Ammon's horn (tissue), 1 donor: ENCODE data around the gene ADAMTS7.
"Not testable (repeated sequence)": the region's sequence is repeated elsewhere in the genome, so short reads cannot be mapped to it uniquely, and the experiment has no call there.

Experiments
- DNase-seq: peaks from one replicate; pipeline ENCODE4 v3.0.0-alpha.2; 2016; ENCODE audit warnings: low spot score

Gene ADAMTS7

DNA sequence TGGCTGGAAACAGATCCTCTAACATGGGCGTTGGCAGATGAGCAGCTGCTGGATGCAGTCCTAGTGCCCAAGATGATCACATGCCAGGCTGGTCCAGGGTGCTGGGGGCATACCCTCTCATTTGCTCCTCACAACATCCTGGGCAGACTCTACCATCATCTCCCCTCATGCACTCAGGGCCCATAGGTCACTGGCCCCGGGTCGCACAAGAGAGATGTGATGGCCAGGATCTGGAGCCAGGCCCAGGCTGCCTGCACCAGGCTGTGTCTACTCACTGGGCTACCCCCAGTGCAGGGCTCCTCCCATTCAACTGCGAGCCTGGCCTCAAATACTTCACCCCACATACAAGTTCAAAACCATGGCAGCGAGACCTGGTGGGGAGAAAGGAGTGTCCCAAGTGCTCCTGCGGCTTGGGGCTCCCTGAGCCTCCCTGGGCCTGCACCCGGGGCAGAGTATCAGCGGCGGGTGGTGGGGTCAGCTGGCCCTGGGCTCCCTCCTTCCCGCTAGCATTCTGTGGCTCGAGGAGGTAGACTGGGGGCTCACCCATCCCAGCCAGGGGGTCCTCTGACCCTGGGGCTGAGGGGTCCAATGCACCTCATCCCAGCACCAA lies 32.0 kb downstream of the ADAMTS7 start:
- not testable (repeated sequence) for DNase-seq

GRCh38 chr15:78778422-78778821 lies 32.8 kb downstream of the ADAMTS7 start:
- no peak for DNase-seq

DNA sequence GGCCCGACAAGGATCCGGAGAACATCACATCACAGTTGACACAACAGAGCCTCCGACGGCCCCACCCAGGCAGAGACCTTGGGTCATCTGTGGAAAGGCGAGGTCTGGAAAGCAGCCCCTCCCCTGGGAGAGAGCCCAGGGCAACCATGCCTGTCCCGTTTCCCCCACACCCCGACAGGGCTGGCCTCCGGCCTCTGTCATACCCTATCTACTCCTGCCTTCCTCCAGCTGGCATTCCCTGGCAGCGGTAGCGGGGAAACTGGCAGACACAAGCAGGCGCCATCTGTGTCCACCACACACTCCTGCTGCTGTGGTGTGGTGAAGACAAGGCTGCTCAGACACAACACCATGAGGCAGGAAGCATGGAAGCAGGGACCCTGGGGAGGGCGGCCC lies 33.3 kb downstream of the ADAMTS7 start:
- DNase-seq, result peak; percentile 69

GRCh38 chr15:78777290-78777952 lies 33.8 kb downstream of the ADAMTS7 start:
- not testable (repeated sequence) for DNase-seq

- not testable (repeated sequence) for DNase-seq
These were observed 35.0 kb downstream of the ADAMTS7 start for GRCh38 chr15:78776046-78776925.

DNA sequence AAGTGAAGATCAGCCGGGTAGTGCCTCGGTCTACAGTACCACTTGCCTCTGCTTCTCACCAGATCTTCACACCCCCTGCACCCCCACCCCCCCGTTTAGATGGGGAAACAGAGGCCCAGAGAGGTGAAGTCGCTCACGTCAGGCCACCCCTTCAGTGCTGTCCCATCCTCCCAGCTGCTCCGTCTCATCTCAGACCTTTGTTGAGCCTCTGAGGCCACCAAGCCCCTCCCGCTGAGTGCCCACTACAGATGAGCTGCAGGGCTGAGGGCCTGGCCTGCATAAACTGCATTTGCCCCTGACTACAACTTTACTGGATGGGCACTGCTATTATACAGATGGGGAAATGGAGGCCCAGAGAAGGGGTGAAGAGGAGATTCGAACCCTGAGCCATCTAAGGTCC lies 35.8 kb downstream of the ADAMTS7 start:
- DNase-seq, result no peak

GRCh38 chr15:78774451-78774990 lies 36.7 kb downstream of the ADAMTS7 start:
- not testable (repeated sequence) for DNase-seq

DNA sequence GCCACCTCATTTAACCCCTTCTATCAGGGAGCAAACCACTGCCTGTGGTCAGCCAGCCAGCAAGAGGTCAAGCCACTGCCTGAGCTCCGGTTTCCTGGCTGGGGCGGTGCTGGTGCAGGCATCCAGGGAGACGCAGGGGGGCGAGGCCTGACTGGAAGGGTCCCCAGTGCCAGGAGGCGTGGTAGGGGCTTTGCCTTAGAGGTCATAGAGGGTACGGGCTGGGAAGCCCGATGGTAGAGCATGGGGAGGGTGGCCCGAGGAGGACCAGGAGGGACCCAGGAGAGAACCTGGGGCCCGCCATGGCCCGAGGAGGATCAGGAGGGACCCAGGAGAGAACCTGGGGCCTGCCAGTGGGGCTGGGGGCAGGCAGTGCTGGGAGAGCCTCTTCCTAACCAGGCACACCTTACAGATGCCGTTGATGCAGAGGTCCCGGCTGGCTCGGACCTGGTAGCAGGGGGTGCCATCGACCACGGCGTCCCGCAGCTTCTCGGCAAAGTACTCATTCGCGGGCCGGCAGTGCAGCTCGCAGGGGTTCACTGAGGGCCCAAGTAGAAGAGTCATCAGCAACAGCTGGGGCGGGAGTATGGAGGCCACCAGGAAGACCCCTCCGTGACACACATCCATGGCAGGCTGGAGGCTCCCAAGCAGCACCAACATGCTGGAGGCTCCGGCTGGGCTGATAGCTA lies 37.4 kb downstream of the ADAMTS7 start:
- DNase-seq, result not testable (repeated sequence)

DNA sequence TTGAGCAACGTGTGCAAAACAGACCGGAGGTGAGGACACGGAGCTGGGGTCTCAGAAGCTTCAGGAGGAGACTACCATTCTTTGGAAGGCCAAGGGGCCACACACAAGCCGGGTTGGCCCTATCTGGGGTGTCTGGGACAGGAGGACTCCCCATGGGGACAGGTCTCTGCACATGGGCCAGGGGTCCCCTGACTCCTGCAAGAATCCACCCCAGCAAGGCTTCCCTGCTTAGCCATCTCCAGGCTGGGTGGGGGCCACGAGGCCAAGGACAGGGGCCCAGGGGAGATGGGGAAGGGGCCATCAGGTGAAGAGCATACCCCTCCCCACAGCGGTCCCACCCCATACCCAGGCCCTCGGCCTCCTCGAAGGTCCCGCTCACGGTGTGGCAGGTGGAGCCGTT lies 38.5 kb downstream of the ADAMTS7 start:
- no peak for DNase-seq

- DNase-seq, result not testable (repeated sequence)
These were observed 39.7 kb downstream of the ADAMTS7 start for GRCh38 chr15:78771436-78772000.

GRCh38 chr15:78771020-78771419 lies 40.2 kb downstream of the ADAMTS7 start:
- DNase-seq, result not testable (repeated sequence)

GRCh38 chr15:78769473-78770225 lies 41.6 kb downstream of the ADAMTS7 start:
- DNase-seq, result not testable (repeated sequence)

GRCh38 chr15:78768531-78769408 lies 42.5 kb downstream of the ADAMTS7 start:
- no peak for DNase-seq

DNA sequence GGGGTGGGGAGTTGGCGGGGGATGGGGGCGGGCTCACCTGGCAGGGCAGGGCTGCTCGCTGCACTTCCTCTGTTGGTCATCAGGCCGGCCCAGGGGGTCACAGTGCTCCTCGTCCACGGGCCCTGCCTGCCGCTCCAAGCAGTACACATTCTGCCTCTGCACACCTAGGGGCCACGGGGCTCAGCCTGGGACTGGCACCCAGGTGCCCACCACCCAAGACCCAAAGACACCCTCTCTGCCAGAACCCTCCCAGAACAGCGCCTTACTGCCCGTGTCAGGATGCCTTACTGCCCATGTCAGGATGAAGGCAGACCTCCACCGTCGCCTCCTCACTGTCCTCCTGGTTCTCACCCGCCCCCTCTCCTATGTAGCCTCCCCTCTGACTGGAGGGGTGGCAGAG lies 43.2 kb downstream of the ADAMTS7 start:
- DNase-seq, result no peak

- DNase-seq, result no peak
These were observed 43.8 kb downstream of the ADAMTS7 start for GRCh38 chr15:78767331-78767951.

DNA sequence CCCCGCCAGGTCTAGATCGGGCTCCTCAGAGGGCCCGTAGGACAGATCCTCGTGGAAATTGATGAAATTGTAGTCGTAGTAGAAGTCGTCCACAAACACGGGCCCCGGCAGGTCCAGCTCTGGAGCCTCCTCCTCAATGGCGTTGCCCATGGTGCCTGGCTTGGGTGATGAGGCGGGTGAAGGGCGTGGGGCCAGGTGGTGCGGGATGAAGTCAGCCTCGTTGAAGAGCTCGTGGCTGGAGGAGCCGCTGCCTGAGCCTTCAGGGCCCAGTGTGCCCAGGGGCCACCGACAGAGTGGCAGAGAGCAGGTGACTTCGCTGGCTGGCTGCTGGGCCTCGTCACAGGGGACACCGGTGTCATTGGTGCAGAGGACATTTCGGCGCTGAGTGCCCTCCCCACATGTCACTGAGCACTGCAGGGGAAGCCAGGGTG lies 44.6 kb downstream of the ADAMTS7 start:
- DNase-seq, result not testable (repeated sequence)

- no peak for DNase-seq
These were observed 45.2 kb downstream of the ADAMTS7 start for GRCh38 chr15:78766041-78766440.

- not testable (repeated sequence) for DNase-seq
These were observed 46.0 kb downstream of the ADAMTS7 start for GRCh38 chr15:78765154-78765860.
